AG10803 (cell line): Measurements from ENCODE around the gene MMP7.

Experiments
- DNase-seq: peaks from one replicate; pipeline ENCODE4 v3.0.0; 2010; ENCODE audit warnings: low read depth
- H3K4me3 ChIP-seq: 2 replicates; pipeline ENCODE4 v1.5.1; 2011; ENCODE audit warnings: mild to moderate bottlenecking, low read length, control low read depth
- TF ChIP-seq, protein P1 (sequence below): conservative IDR thresholded peaks from 2 replicates; pipeline ENCODE4 v1.5.1; 2011; ENCODE audit warnings: mild to moderate bottlenecking, low read length, control low read depth, inconsistent platforms

MMP7 gene

DNA sequence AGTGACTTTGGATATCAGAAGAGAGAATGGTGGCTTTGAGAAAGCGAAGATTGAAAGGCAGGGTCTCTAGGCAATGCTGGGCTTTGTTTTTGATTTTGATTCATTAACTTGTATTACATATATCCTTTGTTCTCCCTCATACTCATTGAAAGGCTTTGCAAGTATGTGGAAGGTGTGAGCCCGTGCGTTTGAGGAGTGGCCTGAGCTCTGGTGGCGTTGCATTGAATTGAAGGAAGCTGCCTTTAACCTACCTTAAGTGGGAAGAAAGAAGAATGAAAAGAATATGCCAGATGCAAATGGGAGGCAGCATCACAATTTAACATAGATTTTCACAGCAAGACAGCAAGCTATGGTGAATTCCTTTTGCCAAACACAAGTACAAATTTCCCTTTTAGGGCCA lies 6.7 kb downstream of the MMP7 start:
- DNase-seq: no peak
- H3K4me3 ChIP-seq: no peak overlapping the region
- TF ChIP-seq, protein P1, sequence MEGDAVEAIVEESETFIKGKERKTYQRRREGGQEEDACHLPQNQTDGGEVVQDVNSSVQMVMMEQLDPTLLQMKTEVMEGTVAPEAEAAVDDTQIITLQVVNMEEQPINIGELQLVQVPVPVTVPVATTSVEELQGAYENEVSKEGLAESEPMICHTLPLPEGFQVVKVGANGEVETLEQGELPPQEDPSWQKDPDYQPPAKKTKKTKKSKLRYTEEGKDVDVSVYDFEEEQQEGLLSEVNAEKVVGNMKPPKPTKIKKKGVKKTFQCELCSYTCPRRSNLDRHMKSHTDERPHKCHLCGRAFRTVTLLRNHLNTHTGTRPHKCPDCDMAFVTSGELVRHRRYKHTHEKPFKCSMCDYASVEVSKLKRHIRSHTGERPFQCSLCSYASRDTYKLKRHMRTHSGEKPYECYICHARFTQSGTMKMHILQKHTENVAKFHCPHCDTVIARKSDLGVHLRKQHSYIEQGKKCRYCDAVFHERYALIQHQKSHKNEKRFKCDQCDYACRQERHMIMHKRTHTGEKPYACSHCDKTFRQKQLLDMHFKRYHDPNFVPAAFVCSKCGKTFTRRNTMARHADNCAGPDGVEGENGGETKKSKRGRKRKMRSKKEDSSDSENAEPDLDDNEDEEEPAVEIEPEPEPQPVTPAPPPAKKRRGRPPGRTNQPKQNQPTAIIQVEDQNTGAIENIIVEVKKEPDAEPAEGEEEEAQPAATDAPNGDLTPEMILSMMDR: no peak

DNA sequence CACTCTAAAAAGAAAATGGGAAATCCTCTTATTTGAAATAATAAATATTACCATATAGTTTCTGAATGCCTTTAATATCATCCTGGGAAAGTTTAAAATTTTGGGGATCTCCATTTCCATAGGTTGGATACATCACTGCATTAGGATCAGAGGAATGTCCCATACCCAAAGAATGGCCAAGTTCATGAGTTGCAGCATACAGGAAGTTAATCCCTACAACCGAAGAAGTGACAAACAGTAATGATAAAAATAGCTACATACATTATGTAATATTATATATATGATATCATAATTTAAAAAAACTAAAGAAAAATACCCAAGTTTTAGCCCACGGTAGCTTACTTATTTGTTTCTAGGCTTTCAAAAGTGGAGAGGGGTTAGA lies 7.4 kb downstream of the MMP7 start:
- TF ChIP-seq, protein P1: no peak
- no peak for DNase-seq
- no peak overlapping the region for H3K4me3 ChIP-seq

DNA sequence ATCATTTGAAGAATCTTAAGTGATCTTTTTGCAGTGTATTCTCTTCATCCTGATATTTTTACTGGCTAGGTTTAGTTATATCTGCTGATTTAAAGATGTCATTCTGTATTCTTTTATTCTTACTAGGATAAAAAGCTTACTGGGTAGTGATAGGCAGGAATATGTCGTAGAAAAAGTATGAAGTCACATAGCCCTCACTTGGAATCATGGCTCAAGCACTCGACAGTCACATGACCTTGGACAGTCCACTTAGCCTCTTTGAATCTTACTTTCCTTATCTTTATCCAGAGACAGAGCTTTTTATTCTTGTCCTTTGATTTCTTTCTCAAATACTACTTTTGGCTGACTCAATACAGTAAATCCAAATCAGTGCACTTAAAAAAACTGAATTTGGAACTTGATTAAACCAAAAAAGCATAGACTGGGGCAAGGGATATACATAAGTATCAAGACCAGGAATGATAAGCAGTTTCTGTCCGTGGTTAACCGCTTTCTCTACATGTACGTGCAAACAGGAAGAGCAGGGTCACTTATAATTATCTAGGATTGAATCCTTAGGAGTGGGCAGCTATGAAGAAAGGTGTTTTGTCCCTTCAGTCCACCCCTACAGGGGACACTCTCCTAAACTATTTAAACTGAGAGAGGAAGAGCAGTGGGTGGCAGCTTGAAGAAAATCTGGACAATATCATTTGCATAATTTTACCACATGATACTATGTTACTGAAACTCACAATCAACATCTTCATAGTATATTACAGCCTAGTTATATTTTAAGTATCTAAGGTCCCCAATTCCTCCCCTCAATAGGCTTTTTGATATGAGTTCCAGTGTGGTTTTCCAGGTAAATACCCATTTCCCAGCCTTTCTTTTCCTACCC lies 8.0 kb downstream of the MMP7 start:
- no peak for DNase-seq
- TF ChIP-seq, protein P1: no peak
- H3K4me3 ChIP-seq: no peak overlapping the region

DNA sequence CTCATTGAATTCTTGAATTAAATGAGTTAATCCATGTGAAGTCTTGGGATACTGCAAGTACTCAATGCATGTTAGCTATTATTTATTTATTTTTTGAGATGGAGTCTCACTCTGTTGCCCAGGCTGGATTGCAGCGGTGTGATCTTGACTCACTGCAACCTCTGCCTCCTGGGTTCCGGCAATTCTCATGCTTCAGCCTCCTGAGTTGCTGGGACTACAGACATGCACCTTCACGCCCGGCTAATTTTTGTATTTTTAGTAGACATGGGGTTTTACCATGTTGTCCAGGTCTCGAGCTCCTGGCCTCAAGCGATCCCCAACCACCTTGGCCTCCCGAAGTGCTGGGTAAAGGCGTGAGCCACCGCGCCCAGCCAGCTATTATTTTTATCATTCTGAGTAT lies 9.4 kb downstream of the MMP7 start:
- TF ChIP-seq, protein P1: no peak
- no peak for DNase-seq
- H3K4me3 ChIP-seq: no peak overlapping the region

DNA sequence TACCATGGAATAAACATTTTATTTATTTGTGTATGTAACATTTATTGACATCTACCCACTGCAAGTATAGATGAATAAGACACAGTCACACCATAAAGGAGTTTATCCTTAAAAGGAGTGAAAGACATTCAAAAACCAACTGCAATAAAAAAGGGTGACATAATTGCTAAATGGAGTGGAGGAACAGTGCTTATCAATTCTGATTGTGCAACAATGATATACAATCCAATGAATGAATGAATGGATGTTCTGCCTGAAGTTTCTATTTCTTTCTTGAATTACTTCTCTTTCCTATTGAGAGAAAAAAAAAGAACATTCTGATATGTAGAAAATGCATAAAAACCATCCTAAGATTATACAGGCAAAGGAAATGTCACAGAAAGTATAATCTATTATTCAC lies 10.0 kb downstream of the MMP7 start:
- no peak overlapping the region for H3K4me3 ChIP-seq
- no peak for DNase-seq
- TF ChIP-seq, protein P1: no peak

DNA sequence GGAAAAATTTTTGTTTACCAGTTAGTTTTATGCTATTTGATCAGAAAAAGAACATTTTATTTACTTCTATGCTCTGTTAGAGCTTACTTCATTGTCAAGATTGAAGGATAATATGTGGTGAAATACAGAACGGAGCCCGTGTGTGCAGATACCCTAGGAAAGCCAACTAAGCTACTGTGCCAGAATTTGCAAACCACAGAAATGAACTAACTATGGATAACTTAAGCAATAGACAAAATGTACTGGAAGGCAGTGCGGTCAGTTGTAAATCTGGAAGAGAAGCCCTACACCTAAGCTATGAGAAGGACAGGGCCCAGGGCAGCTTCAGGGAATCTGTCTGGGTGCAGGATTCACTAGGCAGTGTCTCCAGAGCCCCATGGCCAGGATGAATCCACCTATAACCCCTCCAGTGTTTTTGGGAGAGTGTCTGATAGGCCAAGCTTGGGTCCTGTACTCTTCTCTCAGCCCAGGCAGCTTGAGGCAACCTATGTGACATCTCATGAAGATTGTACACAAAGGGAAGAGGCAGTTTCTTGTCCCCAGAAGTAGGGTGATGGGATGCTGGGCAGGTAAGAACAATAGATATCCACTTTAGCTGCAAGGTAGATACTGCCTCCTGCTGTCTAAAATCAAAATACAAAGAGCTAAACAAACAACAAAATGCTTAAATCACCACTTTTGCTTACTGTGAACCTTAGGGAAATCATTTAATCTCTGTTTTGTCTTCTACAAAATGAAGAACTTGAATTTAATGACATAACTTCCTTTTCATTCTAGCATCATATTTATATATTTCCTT lies 12.1 kb downstream of the MMP7 start:
- H3K4me3 ChIP-seq: no peak overlapping the region
- peak; percentile 38 for DNase-seq
- TF ChIP-seq, protein P1: no peak
